Right lung (tissue), 5 donors: ENCODE results near the gene ENTPD2. TPM values are rescaled to one million over a fixed set of nuclear protein-coding genes. Genes with fewer than 3 reads are reported as not detected.

Source experiments
- DNase-seq, 2 donors: peaks; one replicate each; pipeline ENCODE4 v3.0.0-alpha.2; 2013
- polyA plus RNA-seq, 5 donors: library from polyadenylated mRNA; unstranded; fragments of 120-200 nt; gene quantifications; one replicate each; pipeline versions ENCODE4 v1.2.1 to v1.2.3, GENCODE V29; 2013; ENCODE audit warnings: inconsistent platforms in 1 of 5, low replicate concordance in 1 of 5; ENCODE audit not compliant: insufficient read length in 5 of 5, insufficient read depth in 1 of 5

ENTPD2 gene
- polyA plus RNA-seq, 5 donors = 2.0 to 5.4 (median 3.2) TPM

GRCh38 chr9:137030538-137031527, 23.0 kb downstream of the ENTPD2 start:
- DNase-seq = no peak

GRCh38 chr9:137030006-137030405, 23.9 kb downstream of the ENTPD2 start:
- no peak for DNase-seq

- DNase-seq = peak in 1 of 2 donors; percentile 36
Observed at GRCh38 chr9:137029058-137029936, 24.6 kb downstream of the ENTPD2 start.

GRCh38 chr9:137028263-137029057, 25.4 kb downstream of the ENTPD2 start:
- peak; percentile 28 to 53 for DNase-seq

- no peak for DNase-seq
Observed at GRCh38 chr9:137027369-137028262, 26.2 kb downstream of the ENTPD2 start, which contains the start of gene ABCA2. Gene ABCA2, minus strand, starts transcription at chr9:137028237. Its CDS starts 97 bp downstream, at chr9:137028140.

- DNase-seq = no peak
Observed at GRCh38 chr9:137026828-137027227, 27.0 kb downstream of the ENTPD2 start.

- DNase-seq = no peak
Observed at GRCh38 chr9:137026384-137026783, 27.5 kb downstream of the ENTPD2 start.

- no peak for DNase-seq
Observed at GRCh38 chr9:137025517-137025966, 28.3 kb downstream of the ENTPD2 start.

GRCh38 chr9:137023583-137023991, 30.3 kb downstream of the ENTPD2 start:
- DNase-seq = no peak

- DNase-seq = no peak
Observed at GRCh38 chr9:137023157-137023556, 30.7 kb downstream of the ENTPD2 start.

- DNase-seq = no peak
Observed at GRCh38 chr9:137022662-137023008, 31.2 kb downstream of the ENTPD2 start.

- no peak for DNase-seq
Observed at GRCh38 chr9:137021979-137022661, 31.7 kb downstream of the ENTPD2 start.

GRCh38 chr9:137021568-137021978, 32.3 kb downstream of the ENTPD2 start:
- no peak for DNase-seq

GRCh38 chr9:137020771-137021567, 32.9 kb downstream of the ENTPD2 start:
- no peak for DNase-seq

GRCh38 chr9:137019891-137020683, 33.8 kb downstream of the ENTPD2 start:
- no peak for DNase-seq

GRCh38 chr9:137018761-137019559, 34.9 kb downstream of the ENTPD2 start:
- no peak for DNase-seq
